ENCODE measurements around the gene ARL3.
A peak's percentile ranks its signal among the peaks of the same experiment; 100 is the strongest.

The ARL3 gene

GRCh38 chr10:102649797-102650654 lies 64.2 kb downstream of the ARL3 start:
- DNase-seq = no peak

- DNase-seq = no peak
Measured at GRCh38 chr10:102648889-102649796, 65.1 kb downstream of the ARL3 start.

GRCh38 chr10:102648269-102648888 lies 65.8 kb downstream of the ARL3 start:
- DNase-seq = no peak

DNA sequence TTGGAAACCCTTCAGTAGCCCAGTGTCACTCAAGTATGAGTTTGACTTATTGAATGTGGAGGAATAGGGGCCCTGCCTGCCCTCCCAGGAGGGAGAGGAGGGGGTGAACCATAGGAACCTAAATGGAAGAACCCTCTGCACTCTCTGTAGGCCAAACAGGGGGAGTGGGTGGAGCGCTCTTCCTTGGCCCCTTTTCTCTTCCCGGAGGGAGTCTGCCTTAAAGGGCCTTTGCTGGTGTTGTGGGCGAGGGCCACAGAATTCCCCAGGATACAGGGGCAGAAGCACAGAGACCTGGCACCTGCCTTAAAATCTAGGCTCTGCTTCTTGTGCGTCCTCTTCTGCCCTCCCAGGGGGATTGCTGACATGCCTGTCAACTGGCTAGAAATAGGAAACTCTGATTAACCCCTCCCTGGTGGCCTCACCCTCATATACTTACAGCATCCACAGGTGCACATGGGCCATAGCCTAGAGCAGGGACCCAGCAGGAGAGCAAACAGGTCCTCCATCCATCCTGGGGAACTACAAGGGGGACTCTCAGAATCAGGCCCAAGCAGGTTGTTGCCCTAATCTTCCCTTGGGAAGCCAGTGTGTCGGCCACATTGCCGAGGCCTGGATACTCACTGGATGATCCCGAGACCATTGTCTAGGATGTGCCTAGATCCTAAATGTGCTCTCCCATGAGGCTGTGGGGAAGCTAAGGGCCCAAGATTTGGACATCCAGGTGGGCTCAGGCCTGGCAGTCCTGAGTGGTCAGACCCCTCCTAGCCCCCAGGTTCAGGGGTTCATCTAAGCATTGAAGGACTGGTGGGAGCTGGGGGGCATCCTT lies 66.5 kb downstream of the ARL3 start:
- no peak for DNase-seq

- no peak for DNase-seq
Measured at GRCh38 chr10:102646610-102647442, 67.4 kb downstream of the ARL3 start.

GRCh38 chr10:102645741-102646609 lies 68.2 kb downstream of the ARL3 start:
- peak in 1 of 2 experiments; percentile 11 for DNase-seq

DNA sequence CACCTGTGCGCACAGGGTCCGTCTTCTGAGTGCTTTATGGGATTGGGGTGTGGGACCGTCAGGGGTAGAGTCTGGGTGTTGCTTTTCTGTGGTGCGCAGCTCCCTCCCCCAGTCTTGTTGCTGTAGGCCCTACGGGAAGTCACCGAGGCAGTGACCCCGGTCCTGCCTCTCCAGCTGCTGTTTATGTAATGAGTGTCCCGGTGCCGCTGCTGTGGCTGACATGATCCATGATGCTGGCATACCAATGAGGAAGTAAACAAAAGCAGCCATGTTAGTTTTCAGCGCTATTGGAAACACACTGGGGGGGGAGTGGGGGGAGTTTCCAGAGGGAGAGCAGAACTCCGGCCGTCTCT lies 68.8 kb downstream of the ARL3 start:
- peak; percentile 22 to 70 for DNase-seq

- DNase-seq = peak; percentile 92 to 93
Measured at GRCh38 chr10:102644646-102645387, 69.4 kb downstream of the ARL3 start.

GRCh38 chr10:102644066-102644645 lies 70.0 kb downstream of the ARL3 start, which contains the start of gene TRIM8:
Gene TRIM8 (plus strand): TSS chr10:102644479. CDS start chr10:102644618, 139 bp downstream.
- peak; percentile 11 to 53 for DNase-seq

DNA sequence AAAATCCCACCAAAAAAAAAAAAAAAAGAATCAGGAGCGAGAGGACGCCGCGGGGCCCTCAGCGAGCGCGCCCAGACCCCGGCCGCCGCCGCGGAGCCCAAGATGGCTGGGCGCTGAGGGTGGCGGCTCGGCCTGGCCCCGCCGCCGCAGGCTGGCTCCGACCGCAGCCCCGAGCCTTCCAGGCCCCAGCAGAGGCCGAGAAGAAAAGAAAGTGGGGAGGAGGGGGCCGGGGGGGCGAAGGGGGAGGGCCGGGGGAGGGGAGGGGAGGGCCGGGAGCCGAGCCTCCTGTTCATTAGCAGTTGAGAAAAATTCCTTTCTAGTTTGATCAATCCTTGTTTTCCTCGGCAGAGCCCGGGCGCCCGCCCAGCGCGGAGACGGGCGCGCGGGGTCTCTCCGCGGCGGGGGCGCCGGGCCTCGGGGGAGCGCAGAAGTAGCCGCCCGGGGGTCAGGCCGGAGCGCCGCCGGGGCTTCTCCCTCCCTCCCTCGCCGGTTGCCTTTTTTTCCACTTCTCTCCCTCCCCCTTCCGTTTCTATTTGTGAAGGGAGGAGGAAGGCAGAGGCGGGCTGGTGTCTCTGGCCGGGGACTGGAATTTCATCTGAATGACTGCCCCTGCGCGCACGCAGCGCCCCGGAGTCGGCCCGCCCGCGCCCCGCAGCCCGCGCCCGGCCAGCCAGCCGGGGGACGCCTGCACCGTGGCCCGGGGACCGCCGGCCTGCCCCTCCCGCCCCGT lies 70.7 kb downstream of the ARL3 start:
- DNase-seq = peak; percentile 38 to 48

DNA sequence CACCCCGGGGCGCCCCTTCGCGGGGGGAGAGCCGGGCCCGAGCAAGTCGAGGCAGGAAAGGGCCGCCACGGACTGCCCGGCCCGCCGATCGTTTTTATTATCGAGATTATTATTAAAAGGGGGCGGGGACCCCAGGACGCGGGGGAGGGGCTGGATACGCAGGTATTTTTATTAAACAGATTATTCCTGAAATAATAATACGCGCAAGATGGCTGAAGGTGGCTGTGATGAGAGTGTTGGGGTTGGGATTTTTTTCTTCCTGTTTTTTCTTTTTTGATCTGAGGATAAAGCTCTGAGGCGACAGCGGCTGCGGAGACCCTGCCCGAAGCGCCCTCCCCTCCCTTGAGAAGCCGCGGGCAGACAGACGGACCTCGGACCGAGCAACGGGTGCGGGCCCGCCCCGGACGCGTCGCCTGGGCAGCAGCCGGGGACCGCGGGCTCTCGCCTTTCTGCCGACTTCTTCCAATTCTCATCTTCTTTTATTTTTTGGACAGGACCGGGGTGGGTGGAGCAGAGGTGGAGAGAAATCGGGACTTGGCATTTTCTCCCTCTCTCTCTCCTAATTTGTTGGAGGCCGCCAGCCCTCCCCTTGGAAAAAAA lies 71.4 kb downstream of the ARL3 start:
- DNase-seq = no peak

- peak; percentile 96 to 97 for DNase-seq
Measured at GRCh38 chr10:102641880-102642735, 72.1 kb downstream of the ARL3 start.

GRCh38 chr10:102641402-102641801 lies 72.8 kb downstream of the ARL3 start:
- DNase-seq = peak in 1 of 2 experiments; percentile 32

DNA sequence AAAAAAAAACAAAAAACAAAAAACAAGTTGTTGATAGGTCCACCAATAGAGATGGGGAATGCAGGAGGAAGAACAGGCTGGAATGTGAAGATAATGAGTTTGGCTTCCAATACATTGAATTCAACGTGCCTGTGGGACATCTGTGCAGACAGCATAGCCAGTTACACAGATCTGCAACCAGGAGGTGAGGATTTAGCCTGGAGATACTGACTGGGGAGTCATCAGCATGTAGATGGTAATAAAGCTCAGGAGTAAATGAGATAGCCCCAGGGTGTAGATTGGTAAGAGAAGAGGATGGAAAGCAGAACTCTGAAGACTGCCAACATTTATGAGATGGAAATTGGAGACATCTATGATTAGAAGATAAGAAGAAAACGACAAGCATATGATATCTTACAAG lies 74.7 kb downstream of the ARL3 start:
- no peak for DNase-seq

DNA sequence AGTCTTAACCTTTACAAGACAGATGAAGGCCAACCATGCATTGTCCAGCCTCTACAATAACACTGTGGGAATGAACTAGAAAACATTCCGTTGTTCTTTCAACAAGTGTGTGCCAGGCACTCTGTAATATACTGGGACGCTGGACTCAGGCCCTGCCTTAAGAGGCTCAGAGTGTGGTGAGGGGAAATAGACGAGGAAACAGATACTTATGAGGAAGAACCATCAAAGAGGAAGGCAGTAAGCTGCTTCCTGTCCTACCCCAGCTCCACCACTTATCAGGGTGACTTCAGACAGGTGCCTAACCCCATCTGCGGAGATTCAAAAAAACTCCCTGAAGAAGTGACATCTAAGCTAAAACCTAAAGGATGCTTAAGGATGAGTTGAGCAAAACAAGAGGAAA lies 78.8 kb downstream of the ARL3 start:
- no peak for DNase-seq

- DNase-seq = no peak
Measured at GRCh38 chr10:102634686-102635085, 79.5 kb downstream of the ARL3 start.

- DNase-seq = no peak
Measured at GRCh38 chr10:102633848-102634247, 80.3 kb downstream of the ARL3 start.

All from SHP77 (cell line).